ENCODE measurements around the gene EDIL3. TPM values are rescaled to one million over a fixed set of nuclear protein-coding genes. Genes with fewer than 3 reads are reported as not detected.

The EDIL3 gene
- total and polyA plus RNA-seq, 10 of the 15 experiments (the other 5 are each of a cell fraction or from before 2014, with no cell fraction given): 0.01 to 0.62 (median 0.20) TPM

- no peak overlapping the region for H2AFZ ChIP-seq (ENCODE audit: control insufficient read depth, low read depth, low read length)
- FAIRE-seq: peak; percentile 61
- in situ Hi-C loops (cut with MboI): no loop called here
- DNase-seq (ENCODE audit: low read depth, low spot score): no peak
- ChIA-PET SMC1A (ENCODE audit: uncharacterized antibody, unreplicated experiment) (no interaction called here), RAD21 (ENCODE audit: unreplicated experiment) (no interaction called here), POLR2A (interaction anchor here (0.8 kb wide), 1 partner anchor 36 kb away, joined by 3 read pairs; no protein-coding TSS in a partner anchor), CTCF (no interaction called here)
- intact Hi-C loops (cut with micrococcal nuclease; ENCODE audit: unreplicated experiment): no loop called here
- no TSS peak for BruUV-seq (replicated peaks)
- ATAC-seq: no peak
- H3K79me2 ChIP-seq (ENCODE audit: control insufficient read depth, insufficient read depth, low read length): no peaks in the 10 kb centered on the region
- no peaks in the 10 kb centered on the region for H4K20me1 ChIP-seq (ENCODE audit: control insufficient read depth, insufficient read depth)
- no peaks in the 10 kb centered on the region for H3K4me1 ChIP-seq (ENCODE audit: control insufficient read depth, insufficient read depth, low read length)
- H3K4me2 ChIP-seq (ENCODE audit: control insufficient read depth, insufficient read depth): no peak overlapping the region
- no peak overlapping the region for H3K9ac ChIP-seq (ENCODE audit: control insufficient read depth, insufficient read depth, low read length)
- TF ChIP-seq RCOR1 (conservative IDR thresholded peaks at IDR 0.05; ENCODE audit: low read depth, low read length) (no peak), MYC (IDR thresholded peaks at IDR 0.05; ENCODE audit: insufficient read depth, insufficient read length, insufficient replicate concordance, low read length, severe bottlenecking) (no peak), ATF3 (IDR thresholded peaks at IDR 0.05; ENCODE audit: borderline replicate concordance, extremely low read depth, low read depth, low read length) (no peak), MXI1 (IDR thresholded peaks at IDR 0.05; ENCODE audit: low read depth, low read length) (no peak), LARP7 (IDR thresholded peaks at IDR 0.05) (no peak), FOS (IDR thresholded peaks at IDR 0.05; ENCODE audit: borderline replicate concordance, extremely low read depth, insufficient read length) (no peak), KDM1A (IDR thresholded peaks at IDR 0.05; ENCODE audit: borderline replicate concordance) (no peak), CEBPZ (IDR thresholded peaks at IDR 0.05; ENCODE audit: low read depth, low read length) (no peak), PAX8 (IDR thresholded peaks at IDR 0.05) (no peak), WRNIP1 (IDR thresholded peaks at IDR 0.05; ENCODE audit: borderline replicate concordance, low read depth, low read length) (no peak), CBFB (IDR thresholded peaks at IDR 0.05; ENCODE audit: low read depth) (no peak), ATF7 (IDR thresholded peaks at IDR 0.05; ENCODE audit: low read depth) (no peak), SUZ12 (IDR thresholded peaks at IDR 0.05; ENCODE audit: unreplicated experiment) (no peak), JUND (IDR thresholded peaks at IDR 0.05; ENCODE audit: low read depth, low read length) (no peak), CBX3 (IDR thresholded peaks at IDR 0.05; ENCODE audit: borderline replicate concordance, low read depth) (no peak), ELK1 (IDR thresholded peaks at IDR 0.05; ENCODE audit: low read depth, low read length) (no peak), TAF1 (IDR thresholded peaks at IDR 0.05; ENCODE audit: borderline replicate concordance, low read depth, low read length) (no peak), IRF5 (IDR thresholded peaks at IDR 0.05; ENCODE audit: borderline replicate concordance) (no peak), RELA (IDR thresholded peaks at IDR 0.05; ENCODE audit: borderline replicate concordance, partially characterized antibody) (no peak)
- H3K9me3 ChIP-seq (replicated peaks; ENCODE audit: control insufficient read depth, insufficient read depth, low read length): no peaks in the 10 kb centered on the region
- no peaks in the 10 kb centered on the region for H3K27me3 ChIP-seq (replicated peaks in 1 of 2; ENCODE audit: control insufficient read depth in 2 of 2, insufficient read depth in 2 of 2, low read length in 1 of 2)
- no peak overlapping the region for H3K4me3 ChIP-seq
- no peaks in the 10 kb centered on the region for H3K36me3 ChIP-seq (ENCODE audit: control insufficient read depth in 2 of 2, insufficient read depth in 2 of 2, low read length in 1 of 2)
- H3K27ac ChIP-seq (ENCODE audit: control insufficient read depth, insufficient read depth): no peak overlapping the region
Measured at GRCh38 chr5:84227236-84227635, 157.4 kb downstream of the EDIL3 start.
